Measurements from ENCODE around the gene UCMA. TPM values are rescaled to one million over a fixed set of nuclear protein-coding genes. Genes with fewer than 3 reads are reported as not detected.

The UCMA gene
- total RNA-seq, 1 donor from 2014 or later = not detected

GRCh38 chr10:13184730-13185514 lies 49.3 kb downstream of the UCMA start:
- H3K27me3 Mint-ChIP-seq (ENCODE audit: unreplicated experiment) = peaks cover 1% of the 10 kb centered on the region
- TF ChIP-seq CTCF (IDR thresholded peaks at IDR 0.05; ENCODE audit: unreplicated experiment) = no peak
- H3K4me3 Mint-ChIP-seq (ENCODE audit: unreplicated experiment) = no peak overlapping the region
- no peaks in the 10 kb centered on the region for H3K4me1 Mint-ChIP-seq (ENCODE audit: unreplicated experiment)
- no peak for DNase-seq (ENCODE audit: low spot score)
- H3K36me3 Mint-ChIP-seq (ENCODE audit: low read depth, unreplicated experiment) = peaks cover 5% of the 10 kb centered on the region
- no peaks in the 10 kb centered on the region for H3K9me3 Mint-ChIP-seq (ENCODE audit: unreplicated experiment)
- H3K27ac Mint-ChIP-seq (ENCODE audit: unreplicated experiment) = no peak overlapping the region

GRCh38 chr10:13184276-13184675 lies 49.9 kb downstream of the UCMA start:
- Mint-ChIP-seq H3K9me3 (ENCODE audit: unreplicated experiment) (no peaks in the 10 kb centered on the region), H3K4me3 (ENCODE audit: unreplicated experiment) (no peak overlapping the region), H3K27me3 (ENCODE audit: unreplicated experiment) (peaks cover 1% of the 10 kb centered on the region), H3K4me1 (ENCODE audit: unreplicated experiment) (no peaks in the 10 kb centered on the region), H3K27ac (ENCODE audit: unreplicated experiment) (no peak overlapping the region), H3K36me3 (ENCODE audit: low read depth, unreplicated experiment) (peaks cover 5% of the 10 kb centered on the region)
- no peak for DNase-seq (ENCODE audit: low spot score)
- no peak for TF ChIP-seq CTCF (IDR thresholded peaks at IDR 0.05; ENCODE audit: unreplicated experiment)

GRCh38 chr10:13183625-13184024 lies 50.5 kb downstream of the UCMA start:
- Mint-ChIP-seq H3K4me3 (ENCODE audit: unreplicated experiment) (no peak overlapping the region), H3K4me1 (ENCODE audit: unreplicated experiment) (no peaks in the 10 kb centered on the region), H3K27ac (ENCODE audit: unreplicated experiment) (no peak overlapping the region), H3K36me3 (ENCODE audit: low read depth, unreplicated experiment) (peaks cover 5% of the 10 kb centered on the region), H3K9me3 (ENCODE audit: unreplicated experiment) (no peaks in the 10 kb centered on the region), H3K27me3 (ENCODE audit: unreplicated experiment) (peaks cover 1% of the 10 kb centered on the region)
- DNase-seq (ENCODE audit: low spot score) = no peak
- no peak for TF ChIP-seq CTCF (IDR thresholded peaks at IDR 0.05; ENCODE audit: unreplicated experiment)

- H3K27ac Mint-ChIP-seq (ENCODE audit: unreplicated experiment) = no peak overlapping the region
- no peak for DNase-seq (ENCODE audit: low spot score)
- no peaks in the 10 kb centered on the region for H3K9me3 Mint-ChIP-seq (ENCODE audit: unreplicated experiment)
- TF ChIP-seq CTCF (IDR thresholded peaks at IDR 0.05; ENCODE audit: unreplicated experiment) = no peak
- no peaks in the 10 kb centered on the region for H3K4me1 Mint-ChIP-seq (ENCODE audit: unreplicated experiment)
- H3K4me3 Mint-ChIP-seq (ENCODE audit: unreplicated experiment) = no peak overlapping the region
- H3K27me3 Mint-ChIP-seq (ENCODE audit: unreplicated experiment) = peaks cover 3% of the 10 kb centered on the region
- peaks cover 5% of the 10 kb centered on the region for H3K36me3 Mint-ChIP-seq (ENCODE audit: low read depth, unreplicated experiment)
Observed at GRCh38 chr10:13182424-13182823, 51.8 kb downstream of the UCMA start.

- no peaks in the 10 kb centered on the region for H3K4me1 Mint-ChIP-seq (ENCODE audit: unreplicated experiment)
- DNase-seq (ENCODE audit: low spot score) = no peak
- H3K4me3 Mint-ChIP-seq (ENCODE audit: unreplicated experiment) = no peak overlapping the region
- H3K9me3 Mint-ChIP-seq (ENCODE audit: unreplicated experiment) = no peaks in the 10 kb centered on the region
- TF ChIP-seq CTCF (IDR thresholded peaks at IDR 0.05; ENCODE audit: unreplicated experiment) = no peak
- H3K27ac Mint-ChIP-seq (ENCODE audit: unreplicated experiment) = no peak overlapping the region
- H3K36me3 Mint-ChIP-seq (ENCODE audit: low read depth, unreplicated experiment) = no peaks in the 10 kb centered on the region
- H3K27me3 Mint-ChIP-seq (ENCODE audit: unreplicated experiment) = peaks cover 3% of the 10 kb centered on the region
Observed at GRCh38 chr10:13180788-13181187, 53.4 kb downstream of the UCMA start.
